HG03575 (cell line): ENCODE data around the gene AGPAT2.

Source experiments
- ATAC-seq: cut with Tn5 transposase; IDR thresholded peaks from one replicate; pipeline ENCODE4 v1.9.1; 2021; ENCODE audit not compliant: unreplicated experiment, insufficient number of reproducible peaks, low FRiP score; ENCODE audit errors: extremely low read depth

Gene AGPAT2

GRCh38 chr9:136691316-136692184, 4.3 kb upstream of the AGPAT2 start:
- ATAC-seq: no peak

GRCh38 chr9:136690806-136691261, 3.6 kb upstream of the AGPAT2 start:
- ATAC-seq: no peak

DNA sequence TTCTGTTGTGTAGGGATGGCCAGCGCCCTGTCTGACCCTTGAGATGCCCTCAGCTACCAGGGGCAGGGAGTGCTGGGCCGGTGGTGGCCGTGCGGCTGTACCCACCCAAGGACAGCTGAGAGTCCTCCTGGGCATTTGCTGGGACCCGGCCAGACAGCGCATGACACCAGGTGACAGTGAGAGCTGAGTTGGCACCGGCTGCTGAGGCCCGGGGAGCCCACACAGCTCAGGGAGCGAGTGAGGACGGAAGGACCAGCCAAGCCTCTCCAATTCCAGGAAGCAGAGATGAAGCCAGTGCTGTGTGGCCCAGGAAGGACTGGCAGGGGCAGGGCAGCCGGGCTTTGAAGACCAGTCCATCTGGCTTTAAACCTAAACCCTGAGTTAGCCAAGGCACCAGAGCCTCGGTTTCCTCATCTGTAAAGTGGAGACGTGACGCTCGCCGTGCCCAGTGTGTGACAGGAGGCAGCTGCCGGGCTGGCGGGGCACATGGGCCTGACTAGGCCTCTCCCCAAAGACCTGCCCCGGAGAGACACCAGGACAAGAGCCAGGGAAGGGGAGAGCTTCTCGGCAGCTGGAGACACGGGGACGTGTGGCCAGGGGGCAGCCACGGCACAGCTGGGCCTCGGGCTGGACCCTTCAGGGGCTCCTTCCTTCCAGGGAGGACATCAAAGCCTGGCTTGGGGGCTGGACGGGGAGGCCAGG, 3.0 kb upstream of the AGPAT2 start:
- no peak for ATAC-seq

DNA sequence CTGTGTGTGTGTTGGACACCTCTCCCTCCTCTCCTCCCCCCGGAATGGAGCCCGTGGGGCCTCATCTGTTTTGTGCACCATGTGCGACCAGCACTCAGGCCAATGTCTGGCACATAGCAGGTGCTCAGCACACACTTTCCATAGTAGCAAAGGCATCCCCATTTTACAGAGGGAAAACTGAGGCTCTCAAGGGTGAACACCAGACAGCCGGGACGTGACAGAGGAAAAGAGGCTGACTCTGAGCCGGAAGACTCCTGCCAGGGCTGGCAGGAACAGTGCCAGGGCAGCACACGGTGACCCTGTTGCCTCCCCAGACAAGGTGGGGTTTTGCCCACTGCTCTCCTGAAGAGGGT, 1.8 kb upstream of the AGPAT2 start:
- ATAC-seq: no peak

GRCh38 chr9:136688274-136689107, 1.2 kb upstream of the AGPAT2 start:
- ATAC-seq: no peak

- no peak for ATAC-seq
Measured at GRCh38 chr9:136687721-136688223, 515 bp upstream of the AGPAT2 start.

GRCh38 chr9:136686534-136686793, 793 bp downstream of the AGPAT2 start:
- no peak for ATAC-seq

- no peak for ATAC-seq
Measured at GRCh38 chr9:136685790-136686533, 1.3 kb downstream of the AGPAT2 start.

GRCh38 chr9:136685216-136685615, 2.0 kb downstream of the AGPAT2 start:
- ATAC-seq: no peak

DNA sequence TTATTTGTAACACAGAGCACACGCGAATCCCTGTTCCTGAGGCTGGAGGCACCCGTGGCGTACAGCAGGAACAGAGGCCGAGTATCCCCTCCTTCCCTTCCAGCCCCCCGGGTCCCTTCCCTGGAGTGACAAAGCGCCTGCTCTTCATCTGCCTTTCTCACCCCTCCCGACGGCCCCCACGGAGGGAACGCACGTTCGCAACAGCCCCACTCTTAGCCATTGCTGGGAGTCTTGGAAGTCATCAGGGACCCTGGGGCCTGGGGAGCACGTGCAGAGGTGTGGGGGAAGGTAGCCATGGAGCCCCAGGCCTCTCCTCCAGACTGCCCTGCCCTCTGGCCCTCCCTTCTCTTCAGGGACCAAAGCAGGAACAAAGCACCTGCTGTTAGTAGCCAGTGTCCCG, 2.5 kb downstream of the AGPAT2 start:
- ATAC-seq: no peak

DNA sequence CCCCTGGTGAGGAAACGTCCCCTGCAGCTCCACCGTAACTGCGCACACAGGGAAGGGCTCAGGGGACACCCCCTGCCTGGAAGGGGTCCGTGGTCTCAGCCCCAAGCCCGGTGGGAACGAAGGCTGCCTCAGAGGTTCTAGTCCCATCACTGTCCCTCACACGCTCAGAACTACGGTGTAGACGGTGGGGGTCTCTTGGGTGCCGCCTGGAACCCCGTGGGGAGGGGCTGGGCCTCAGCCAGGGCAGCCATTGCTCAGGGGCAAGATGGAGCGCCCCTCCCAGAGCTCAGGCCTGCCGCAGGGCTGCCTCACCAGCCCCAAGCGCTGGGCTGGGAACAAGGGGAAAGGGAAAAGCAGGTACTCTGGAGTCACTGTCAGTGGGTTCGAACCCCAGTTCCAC, 2.9 kb downstream of the AGPAT2 start:
- ATAC-seq: no peak

GRCh38 chr9:136683755-136684154, 3.5 kb downstream of the AGPAT2 start:
- ATAC-seq: no peak

DNA sequence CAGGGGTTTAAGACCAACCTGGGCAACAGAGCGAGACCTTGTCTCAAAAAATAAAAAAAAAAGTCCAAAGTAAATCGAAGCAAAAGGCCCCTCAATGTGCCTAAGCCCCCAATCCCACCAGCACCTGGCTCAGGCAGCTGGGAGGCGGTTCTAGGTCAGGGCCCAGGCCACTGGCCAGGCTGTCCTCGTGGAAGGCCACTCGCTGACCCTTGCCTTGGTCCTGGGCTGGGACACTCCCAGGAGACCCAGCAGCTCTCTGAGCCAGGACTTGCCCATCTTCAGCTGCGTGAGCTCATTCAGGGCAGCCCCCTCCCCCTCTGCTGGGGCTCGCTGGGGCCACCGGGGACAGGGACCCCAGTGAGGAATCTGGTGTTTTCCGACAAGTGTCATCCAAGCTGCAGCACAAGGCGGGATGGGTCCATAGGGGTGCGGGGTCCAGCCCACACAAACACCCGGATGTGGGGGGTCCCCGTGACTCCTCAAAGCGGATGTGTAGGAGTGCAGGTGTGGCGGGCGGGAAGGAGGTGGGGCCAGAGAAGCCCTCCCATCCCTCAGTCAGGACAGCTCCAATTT, 4.0 kb downstream of the AGPAT2 start:
- no peak for ATAC-seq

DNA sequence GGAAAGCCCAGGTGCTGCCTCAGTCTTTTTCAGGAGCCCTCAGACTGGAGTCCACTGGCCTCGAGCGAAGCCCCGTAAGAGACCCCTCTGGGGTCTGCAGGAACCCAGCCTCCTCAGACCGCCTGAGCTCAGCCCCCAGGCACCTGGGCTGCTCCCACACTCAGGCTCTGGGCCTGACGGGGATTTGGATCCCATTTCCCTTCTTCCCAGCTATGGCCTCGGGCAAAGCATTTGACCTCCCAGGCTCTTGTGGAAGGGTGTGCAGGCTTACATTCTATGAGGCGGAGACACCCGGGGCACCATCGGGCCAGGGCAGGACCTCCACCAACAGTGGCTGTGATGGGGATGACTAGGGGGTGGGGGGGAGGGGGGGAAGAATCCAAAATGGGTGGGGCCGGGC, 4.5 kb downstream of the AGPAT2 start:
- ATAC-seq: no peak

- ATAC-seq: no peak
Measured at GRCh38 chr9:136681945-136682699, 5.1 kb downstream of the AGPAT2 start.

DNA sequence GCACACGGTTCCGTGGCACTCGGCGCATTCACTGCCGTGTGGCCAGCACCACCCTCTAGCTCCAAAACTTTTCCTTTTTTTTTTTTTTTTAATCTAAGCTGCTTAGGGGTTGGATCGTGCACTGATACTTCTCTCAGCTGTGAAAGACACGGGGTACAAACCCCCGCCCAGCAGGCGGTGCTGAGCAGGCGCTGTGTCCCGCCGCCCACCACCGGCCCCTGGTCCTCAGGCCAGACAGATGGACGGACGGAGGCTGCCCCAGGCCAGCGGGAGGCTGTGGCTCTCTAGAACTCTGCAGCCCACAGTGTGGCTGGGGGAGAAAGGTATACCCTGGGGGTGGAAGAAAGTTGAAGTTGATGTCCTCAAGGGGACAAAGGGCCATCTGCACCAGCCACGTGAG, 6.2 kb downstream of the AGPAT2 start:
- ATAC-seq: no peak

DNA sequence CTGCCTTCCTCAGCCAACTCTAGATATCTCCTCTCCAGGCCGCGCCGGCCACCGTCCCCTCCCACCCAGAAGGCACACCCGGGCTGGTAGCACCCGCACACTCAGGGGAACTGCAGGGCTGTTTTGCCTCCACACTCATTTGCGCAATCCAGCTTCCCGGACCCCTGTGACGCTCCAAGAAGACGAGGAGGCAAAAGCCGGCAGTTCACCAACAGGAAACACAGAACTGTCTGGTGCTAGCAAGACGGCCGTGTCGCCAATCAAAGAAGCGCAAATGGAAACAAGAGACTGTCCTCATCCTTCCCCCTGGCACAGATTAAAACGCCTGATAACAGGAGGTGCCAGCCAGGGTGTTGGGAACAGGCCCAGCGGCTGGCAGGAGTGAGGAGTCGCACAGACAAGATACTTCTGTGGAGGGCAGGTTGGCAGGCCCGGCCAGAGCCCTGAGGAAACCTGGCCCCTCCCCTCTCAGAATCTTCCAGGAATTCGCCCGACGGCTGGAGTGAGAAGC, 7.8 kb downstream of the AGPAT2 start:
- ATAC-seq: no peak

DNA sequence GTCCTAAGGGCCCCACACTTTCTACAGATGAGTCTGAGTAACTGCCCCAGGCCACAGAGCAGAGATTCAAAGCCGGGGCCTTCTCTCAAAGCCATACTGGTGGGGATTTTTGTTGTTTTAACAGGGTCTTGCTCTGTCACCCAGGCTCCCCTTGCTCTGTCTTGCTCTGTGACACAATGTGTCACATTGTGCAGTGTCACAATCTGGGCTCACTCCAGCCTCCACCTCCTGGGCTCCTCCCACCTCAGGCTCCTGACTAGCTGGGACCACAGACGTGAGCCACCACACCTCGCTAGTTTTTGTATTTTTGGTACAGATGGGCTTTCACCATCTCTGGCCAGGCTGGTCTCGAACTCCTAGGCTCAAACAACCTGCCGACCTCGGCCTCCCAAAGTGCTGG, 8.6 kb downstream of the AGPAT2 start:
- no peak for ATAC-seq
